Measurements from ENCODE around the gene ZBTB3. TPM values are rescaled to one million over a fixed set of nuclear protein-coding genes. Genes with fewer than 3 reads are reported as not detected.
A peak's percentile ranks its signal among the peaks of the same experiment; 100 is the strongest.

The ZBTB3 gene
- total RNA-seq: 6.1 TPM

DNA sequence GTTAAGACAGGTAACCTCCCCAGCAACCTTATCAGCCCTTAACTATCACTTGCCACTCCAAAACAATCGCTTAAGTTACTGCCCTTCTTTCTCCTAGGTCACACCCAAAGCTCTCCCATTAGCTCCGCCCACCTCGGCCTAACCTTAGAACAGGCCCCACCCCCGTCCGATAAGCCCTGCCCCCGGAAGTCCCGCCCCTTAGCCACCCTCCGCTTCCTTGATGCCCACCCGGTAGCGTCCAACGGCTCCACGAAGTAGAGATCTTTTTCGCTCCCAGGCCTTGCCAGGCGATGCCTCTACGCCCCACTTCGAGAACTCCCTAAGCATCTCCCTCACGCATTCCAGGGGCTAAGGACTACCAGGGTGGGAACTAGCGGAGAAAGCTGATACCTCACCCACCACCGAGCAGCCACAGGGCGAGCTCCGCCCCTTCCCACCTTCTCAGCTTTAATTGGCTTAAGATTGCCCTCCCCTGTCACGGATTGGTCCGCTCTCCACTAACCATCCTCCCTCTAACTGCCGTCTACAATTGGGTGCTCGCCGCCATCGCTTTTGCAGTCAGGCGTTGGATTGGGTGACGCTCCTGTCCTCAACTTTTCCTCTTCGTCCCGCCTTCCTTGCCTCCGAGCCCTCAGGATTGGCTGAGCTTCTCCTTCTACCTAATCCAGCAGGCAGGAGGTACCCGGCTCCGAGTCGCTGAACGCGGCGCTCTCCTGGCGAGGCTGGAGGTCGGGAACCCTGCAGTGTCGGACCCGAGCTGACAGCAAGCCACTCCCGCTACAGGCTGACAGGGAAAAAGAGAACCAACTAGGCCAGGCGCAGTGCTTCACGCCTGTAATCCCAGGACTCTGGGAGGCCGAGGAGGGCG lies at the start of gene ZBTB3:
TSS of gene ZBTB3 (minus strand) at position 425 of the 868 bp plus-strand sequence. CDS start 496 bp downstream, outside the sequence.
- H3K36me3 ChIP-seq: peaks cover 0 to 11% of the 10 kb centered on the region in 2 donors
- peak within 1 kb of the TSS; percentile 57 to 72 for H3K4me3 ChIP-seq
- H3K4me1 ChIP-seq: peaks cover 19% of the 10 kb centered on the region
- DNase-seq (ENCODE audit: extremely low spot score in 2 of 2): peak; percentile 99
- TF ChIP-seq, protein P1, sequence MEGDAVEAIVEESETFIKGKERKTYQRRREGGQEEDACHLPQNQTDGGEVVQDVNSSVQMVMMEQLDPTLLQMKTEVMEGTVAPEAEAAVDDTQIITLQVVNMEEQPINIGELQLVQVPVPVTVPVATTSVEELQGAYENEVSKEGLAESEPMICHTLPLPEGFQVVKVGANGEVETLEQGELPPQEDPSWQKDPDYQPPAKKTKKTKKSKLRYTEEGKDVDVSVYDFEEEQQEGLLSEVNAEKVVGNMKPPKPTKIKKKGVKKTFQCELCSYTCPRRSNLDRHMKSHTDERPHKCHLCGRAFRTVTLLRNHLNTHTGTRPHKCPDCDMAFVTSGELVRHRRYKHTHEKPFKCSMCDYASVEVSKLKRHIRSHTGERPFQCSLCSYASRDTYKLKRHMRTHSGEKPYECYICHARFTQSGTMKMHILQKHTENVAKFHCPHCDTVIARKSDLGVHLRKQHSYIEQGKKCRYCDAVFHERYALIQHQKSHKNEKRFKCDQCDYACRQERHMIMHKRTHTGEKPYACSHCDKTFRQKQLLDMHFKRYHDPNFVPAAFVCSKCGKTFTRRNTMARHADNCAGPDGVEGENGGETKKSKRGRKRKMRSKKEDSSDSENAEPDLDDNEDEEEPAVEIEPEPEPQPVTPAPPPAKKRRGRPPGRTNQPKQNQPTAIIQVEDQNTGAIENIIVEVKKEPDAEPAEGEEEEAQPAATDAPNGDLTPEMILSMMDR (IDR thresholded peaks at IDR 0.05): no peak
- TF ChIP-seq POLR2AphosphoS5 (IDR thresholded peaks at IDR 0.05; ENCODE audit: insufficient read depth in 1 of 2, low read depth in 1 of 2): peak; percentile 85 to 92
- TF ChIP-seq POLR2A (IDR thresholded peaks at IDR 0.05): peak in 1 of 2 donors; percentile 53
- H3K27me3 ChIP-seq: no peaks in the 10 kb centered on the region
- H3K27ac ChIP-seq: peak within 1 kb of the TSS; percentile 89
- no peaks in the 10 kb centered on the region for H3K9me3 ChIP-seq
- intact Hi-C loops (cut with DNase I): no loop called here

DNA sequence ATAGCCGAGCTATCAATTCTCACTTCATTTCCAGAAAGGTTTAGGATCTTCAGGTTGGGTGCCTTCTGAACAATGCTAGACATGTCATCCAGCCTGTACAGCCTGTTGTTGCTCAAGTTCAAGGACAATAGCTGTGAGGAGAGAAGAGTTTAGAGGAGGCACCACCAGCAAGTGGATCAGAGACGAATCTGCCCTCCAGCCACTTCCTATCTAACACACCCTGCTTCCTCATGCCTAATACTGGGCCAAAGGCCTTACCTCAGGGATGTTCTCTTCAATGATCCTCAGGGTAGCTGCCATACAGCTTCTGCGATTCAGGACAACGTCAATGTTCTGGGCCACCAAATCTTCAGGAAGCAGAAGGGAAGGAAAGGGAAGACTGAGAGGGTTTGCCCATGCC lies 47.1 kb upstream of the ZBTB3 start:
- H3K36me3 ChIP-seq: peaks cover 6 to 77% of the 10 kb centered on the region in 2 donors
- no peaks in the 10 kb centered on the region for H3K27me3 ChIP-seq
- H3K27ac ChIP-seq: no peak overlapping the region
- DNase-seq (ENCODE audit: extremely low spot score in 2 of 2): no peak
- no peaks in the 10 kb centered on the region for H3K9me3 ChIP-seq
- H3K4me1 ChIP-seq: peaks cover 33% of the 10 kb centered on the region
- TF ChIP-seq, protein P1 (IDR thresholded peaks at IDR 0.05): no peak
- TF ChIP-seq POLR2AphosphoS5 (IDR thresholded peaks at IDR 0.05; ENCODE audit: insufficient read depth in 1 of 2, low read depth in 1 of 2): no peak
- no peak for TF ChIP-seq POLR2A (IDR thresholded peaks at IDR 0.05)
- H3K4me3 ChIP-seq: no peak overlapping the region
- intact Hi-C loops (cut with DNase I): loop anchor here (5.0 kb wide), 1 partner anchor 36 kb away; the partner anchor contains the start of gene WDR74

DNA sequence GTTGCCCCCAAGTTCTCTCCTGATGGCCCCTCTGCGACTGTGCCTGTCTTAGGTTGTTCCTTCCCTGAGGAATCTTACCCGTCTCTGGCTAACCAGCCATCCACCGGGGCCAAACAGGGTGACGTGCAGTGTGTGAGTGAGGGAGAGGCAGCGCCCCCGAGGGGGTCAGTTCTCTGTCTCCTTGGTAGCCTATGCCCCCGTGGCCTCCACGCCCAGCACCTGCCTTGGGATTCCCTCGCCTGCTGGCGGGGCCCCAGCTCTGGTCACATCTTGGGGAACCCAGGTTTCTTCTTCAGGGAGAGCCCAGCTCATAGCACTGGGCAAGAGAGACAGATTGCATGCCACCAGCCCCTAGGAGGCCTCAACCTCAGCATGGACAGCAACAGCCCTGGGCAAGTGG lies 45.5 kb upstream of the ZBTB3 start:
- H3K27ac ChIP-seq: no peak overlapping the region
- H3K27me3 ChIP-seq: no peaks in the 10 kb centered on the region
- DNase-seq (ENCODE audit: extremely low spot score in 2 of 2): no peak
- intact Hi-C loops (cut with DNase I): no loop called here
- TF ChIP-seq, protein P1 (IDR thresholded peaks at IDR 0.05): no peak
- TF ChIP-seq POLR2AphosphoS5 (IDR thresholded peaks at IDR 0.05; ENCODE audit: insufficient read depth in 1 of 2, low read depth in 1 of 2) (no peak), POLR2A (IDR thresholded peaks at IDR 0.05) (no peak)
- peaks cover 25% of the 10 kb centered on the region for H3K4me1 ChIP-seq
- H3K4me3 ChIP-seq: no peak overlapping the region
- peaks cover 6 to 93% of the 10 kb centered on the region in 2 donors for H3K36me3 ChIP-seq
- H3K9me3 ChIP-seq: no peaks in the 10 kb centered on the region

DNA sequence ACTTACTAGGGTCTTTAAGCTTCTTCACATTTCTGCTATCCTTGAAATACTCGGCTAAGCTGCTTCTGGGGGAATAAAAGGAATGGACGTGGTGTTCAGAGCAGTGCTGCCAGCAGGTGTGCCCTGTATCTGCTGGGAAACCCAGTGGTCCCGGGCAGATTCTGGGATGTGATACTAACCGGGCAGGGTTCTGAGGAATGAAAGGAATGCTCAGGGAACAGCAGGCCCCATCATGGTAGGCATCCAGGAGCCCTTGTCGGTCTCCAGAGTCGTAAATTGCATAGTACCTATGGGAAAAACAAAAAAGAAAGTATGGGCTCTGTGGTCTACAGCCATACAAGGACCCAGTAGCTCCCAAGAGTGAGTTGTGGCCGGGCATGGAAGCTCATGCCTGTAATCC lies 42.3 kb upstream of the ZBTB3 start:
- intact Hi-C loops (cut with DNase I): no loop called here
- Histone ChIP-seq H3K9me3 (no peaks in the 10 kb centered on the region), H3K4me3 (no peak overlapping the region), H3K36me3 (peaks cover 0 to 90% of the 10 kb centered on the region in 2 donors), H3K27ac (no peak overlapping the region), H3K4me1 (peaks cover 12% of the 10 kb centered on the region), H3K27me3 (no peaks in the 10 kb centered on the region)
- DNase-seq (ENCODE audit: extremely low spot score in 2 of 2): no peak
- no peak for TF ChIP-seq POLR2A (IDR thresholded peaks at IDR 0.05)

DNA sequence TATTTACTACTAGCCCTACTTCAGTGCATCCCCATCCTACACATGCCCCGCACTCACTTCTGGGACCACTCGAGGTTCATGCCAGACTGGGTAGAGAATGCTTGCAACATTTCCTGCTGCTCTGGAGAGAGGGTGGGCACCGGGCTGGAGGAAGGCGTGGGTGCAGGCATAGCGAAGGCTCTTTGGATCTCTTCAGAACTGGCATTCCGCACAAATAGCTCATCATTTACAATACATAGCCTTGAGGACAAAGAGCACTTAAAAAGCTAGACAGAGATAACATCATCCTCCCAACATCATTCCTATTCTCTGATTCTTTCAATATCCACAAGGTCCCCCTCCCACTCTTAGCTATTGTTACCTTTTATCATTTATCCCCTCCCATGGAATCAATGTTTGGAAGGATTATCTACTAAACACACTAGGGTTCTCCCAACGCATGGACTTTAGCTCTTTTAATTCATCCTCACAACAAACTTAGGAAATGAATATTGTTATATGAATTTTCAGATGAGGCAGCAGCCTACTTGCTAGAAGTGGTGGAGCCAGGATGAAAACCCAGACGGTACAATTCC lies 40.3 kb upstream of the ZBTB3 start:
- intact Hi-C loops (cut with DNase I): no loop called here
- Histone ChIP-seq H3K4me1 (peaks cover 32% of the 10 kb centered on the region), H3K9me3 (no peaks in the 10 kb centered on the region), H3K27ac (no peak overlapping the region), H3K36me3 (peaks cover 0 to 71% of the 10 kb centered on the region in 2 donors), H3K27me3 (no peaks in the 10 kb centered on the region), H3K4me3 (no peak overlapping the region)
- TF ChIP-seq POLR2A (IDR thresholded peaks at IDR 0.05): no peak
- no peak for TF ChIP-seq POLR2AphosphoS5 (IDR thresholded peaks at IDR 0.05; ENCODE audit: insufficient read depth in 1 of 2, low read depth in 1 of 2)
- no peak for DNase-seq (ENCODE audit: extremely low spot score in 2 of 2)
